Ishikawa (cell line): ENCODE results near the gene PMFBP1.

Experiments
- CEBPB ChIP-seq: IDR thresholded peaks from 2 replicates; pipeline ENCODE4 v1.6.1; 2012
- CREB1 ChIP-seq: IDR thresholded peaks from 2 replicates; pipeline ENCODE4 v1.6.1; 2012; ENCODE audit warnings: low read depth
- EGR1 ChIP-seq: IDR thresholded peaks from 2 replicates; pipeline ENCODE4 v1.6.1; 2012
- EP300 ChIP-seq: IDR thresholded peaks from 2 replicates; pipeline ENCODE4 v1.6.1; 2012; ENCODE audit warnings: borderline replicate concordance
- FOXM1 ChIP-seq: IDR thresholded peaks from 2 replicates; pipeline ENCODE4 v1.6.1; 2012; ENCODE audit warnings: low read depth, borderline replicate concordance
- MAX ChIP-seq: IDR thresholded peaks from 2 replicates; pipeline ENCODE4 v1.6.1; 2012
- NFIC ChIP-seq: IDR thresholded peaks from 2 replicates; pipeline ENCODE4 v1.6.1; 2012
- RAD21 ChIP-seq: IDR thresholded peaks from 2 replicates; pipeline ENCODE4 v1.6.1; 2012; ENCODE audit warnings: low read depth
- REST ChIP-seq: IDR thresholded peaks from 2 replicates; pipeline ENCODE4 v1.6.1; 2012; ENCODE audit warnings: low read depth, mild to moderate bottlenecking
- TAF1 ChIP-seq: IDR thresholded peaks from 2 replicates; pipeline ENCODE4 v1.6.1; 2012; ENCODE audit warnings: low read depth, mild to moderate bottlenecking
- TCF12 ChIP-seq: IDR thresholded peaks from 2 replicates; pipeline ENCODE4 v1.6.1; 2012; ENCODE audit warnings: low read depth
- TEAD4 ChIP-seq: IDR thresholded peaks from 2 replicates; pipeline ENCODE4 v1.6.1; 2012
- USF1 ChIP-seq: IDR thresholded peaks from 2 replicates; pipeline ENCODE4 v1.6.1; 2012
- YY1 ChIP-seq: IDR thresholded peaks from 2 replicates; pipeline ENCODE4 v1.6.1; 2012; ENCODE audit warnings: low read depth
- ZBTB7A ChIP-seq: IDR thresholded peaks from 2 replicates; pipeline ENCODE4 v1.6.1; 2012; ENCODE audit warnings: low read depth

Gene PMFBP1

GRCh38 chr16:72122308-72122707, 49.6 kb downstream of the PMFBP1 start:
- TF ChIP-seq REST (no peak), RAD21 (no peak), EGR1 (no peak), TEAD4 (no peak), TCF12 (no peak)

- TF ChIP-seq TAF1 (no peak), CEBPB (no peak), YY1 (no peak), MAX (no peak), EGR1 (no peak), REST (no peak), CREB1 (no peak), TCF12 (no peak), RAD21 (no peak), USF1 (no peak), ZBTB7A (no peak), TEAD4 (no peak), NFIC (no peak), EP300 (no peak), FOXM1 (no peak)
These were observed 51.9 kb downstream of the PMFBP1 start for GRCh38 chr16:72120026-72120425.

- TF ChIP-seq USF1 (no peak), RAD21 (no peak), CEBPB (no peak), MAX (no peak), TCF12 (no peak), NFIC (no peak), FOXM1 (no peak), ZBTB7A (no peak), TEAD4 (no peak), CREB1 (no peak), EP300 (no peak), YY1 (no peak), REST (no peak), TAF1 (no peak), EGR1 (no peak)
These were observed 58.4 kb downstream of the PMFBP1 start for GRCh38 chr16:72113616-72113945.

- no peak for TF ChIP-seq MAX
- TF ChIP-seq USF1 = no peak
- no peak for TF ChIP-seq ZBTB7A
- TF ChIP-seq YY1 = no peak
- no peak for TF ChIP-seq CEBPB
- TF ChIP-seq TEAD4 = no peak
- no peak for TF ChIP-seq TCF12
- TF ChIP-seq EGR1 = no peak
- TF ChIP-seq RAD21 = no peak
These were observed 58.9 kb downstream of the PMFBP1 start for GRCh38 chr16:72112906-72113615.
